Measurements from ENCODE around the gene KIF26A. TPM values are rescaled to one million over a fixed set of nuclear protein-coding genes. Genes with fewer than 3 reads are reported as not detected.

The KIF26A gene
- total RNA-seq, 4 donors from 2014 or later = 4.6 to 7.2 (median 5.6) TPM

GRCh38 chr14:104218361-104219180, 80.2 kb downstream of the KIF26A start:
- no peaks in the 10 kb centered on the region for H3K36me3 ChIP-seq
- intact Hi-C loops (cut with DNase I) = no loop called here
- whole genome bisulfite sequencing = 83% methylated on average over 18 of the region's 22 CpGs
- H3K27me3 ChIP-seq = peaks cover 0 to 53% (median 3%) of the 10 kb centered on the region in 4 donors
- DNase-seq (ENCODE audit: extremely low spot score) = no peak
- no peak overlapping the region for H3K4me3 ChIP-seq
- H3K27ac ChIP-seq (replicated peaks in 1 of 4) = no peak overlapping the region
- H3K9me3 ChIP-seq = no peaks in the 10 kb centered on the region
- H3K4me1 ChIP-seq = peaks cover 3 to 8% (median 6%) of the 10 kb centered on the region in 4 donors
- no peak for TF ChIP-seq EP300 (IDR thresholded peaks at IDR 0.05)
- no peak for TF ChIP-seq POLR2AphosphoS5 (IDR thresholded peaks at IDR 0.05)
- no peak for TF ChIP-seq POLR2A (IDR thresholded peaks at IDR 0.05; ENCODE audit: low read depth)
- TF ChIP-seq CTCF (IDR thresholded peaks at IDR 0.05) = no peak

- intact Hi-C loops (cut with DNase I) = no loop called here
- TF ChIP-seq EP300 (IDR thresholded peaks at IDR 0.05) (no peak), CTCF (IDR thresholded peaks at IDR 0.05) (no peak), POLR2AphosphoS5 (IDR thresholded peaks at IDR 0.05) (no peak), POLR2A (IDR thresholded peaks at IDR 0.05; ENCODE audit: low read depth) (no peak)
- no peak for DNase-seq (ENCODE audit: extremely low spot score)
- no peak overlapping the region for H3K4me3 ChIP-seq
- peaks cover 0 to 54% (median 5%) of the 10 kb centered on the region in 4 donors for H3K27me3 ChIP-seq
- no peaks in the 10 kb centered on the region for H3K9me3 ChIP-seq
- no peaks in the 10 kb centered on the region for H3K36me3 ChIP-seq
- no peak overlapping the region for H3K27ac ChIP-seq (replicated peaks in 1 of 4)
- 67% methylated on average over 8 of the region's 22 CpGs for WGBS
- H3K4me1 ChIP-seq = peaks cover 6 to 18% (median 12%) of the 10 kb centered on the region in 4 donors
Measured at GRCh38 chr14:104219731-104220214, 81.4 kb downstream of the KIF26A start.

- no peak overlapping the region for H3K4me3 ChIP-seq
- H3K27me3 ChIP-seq = peaks cover 0 to 57% (median 5%) of the 10 kb centered on the region in 4 donors
- H3K36me3 ChIP-seq = no peaks in the 10 kb centered on the region
- no peak overlapping the region for H3K27ac ChIP-seq (replicated peaks in 1 of 4)
- intact Hi-C loops (cut with DNase I) = no loop called here
- peaks cover 6 to 18% (median 12%) of the 10 kb centered on the region in 4 donors for H3K4me1 ChIP-seq
- TF ChIP-seq EP300 (IDR thresholded peaks at IDR 0.05) (no peak), CTCF (IDR thresholded peaks at IDR 0.05) (no peak), POLR2AphosphoS5 (IDR thresholded peaks at IDR 0.05) (no peak), POLR2A (IDR thresholded peaks at IDR 0.05; ENCODE audit: low read depth) (no peak)
- no peak for DNase-seq (ENCODE audit: extremely low spot score)
- no peaks in the 10 kb centered on the region for H3K9me3 ChIP-seq
- 76% methylated on average over 33 of the region's 40 CpGs for WGBS
Measured at GRCh38 chr14:104220215-104221070, 82.1 kb downstream of the KIF26A start.

GRCh38 chr14:104221071-104221625, 82.8 kb downstream of the KIF26A start:
- intact Hi-C loops (cut with DNase I) = no loop called here
- no peak overlapping the region for H3K4me3 ChIP-seq
- TF ChIP-seq CTCF (IDR thresholded peaks at IDR 0.05) (no peak), POLR2AphosphoS5 (IDR thresholded peaks at IDR 0.05) (no peak), POLR2A (IDR thresholded peaks at IDR 0.05; ENCODE audit: low read depth) (no peak), EP300 (IDR thresholded peaks at IDR 0.05) (no peak)
- peaks cover 6 to 18% (median 12%) of the 10 kb centered on the region in 4 donors for H3K4me1 ChIP-seq
- no peaks in the 10 kb centered on the region for H3K36me3 ChIP-seq
- no peak for DNase-seq (ENCODE audit: extremely low spot score)
- 87% methylated on average over 3 of the region's 14 CpGs for WGBS
- peaks cover 0 to 61% (median 5%) of the 10 kb centered on the region in 4 donors for H3K27me3 ChIP-seq
- no peak overlapping the region for H3K27ac ChIP-seq (replicated peaks in 1 of 4)
- no peaks in the 10 kb centered on the region for H3K9me3 ChIP-seq

Measured in esophagus muscularis mucosa (tissue), 4 donors.